Ovary (tissue), 3 donors: Measurements from ENCODE around the gene TLR3.

Source experiments
- CTCF ChIP-seq, 3 donors: fragments of 450-650 bp in 2 of 3; fragments of 200-600 bp in 1 of 3; IDR thresholded peaks; one replicate each; pipeline versions ENCODE4 v1.5.1 to v1.8.0; 2016 to 2022; ENCODE audit warnings: antibody characterized with exemption in 3 of 3, mild to moderate bottlenecking in 1 of 3
- EP300 ChIP-seq: sonication (generic); formaldehyde crosslinking; IDR thresholded peaks from one replicate; pipeline ENCODE4 v1.6.1; 2017; ENCODE audit warnings: antibody characterized with exemption
- POLR2A ChIP-seq: fragments of 450-650 bp; IDR thresholded peaks from one replicate; pipeline ENCODE4 v1.6.1; 2017; ENCODE audit warnings: antibody characterized with exemption, mild to moderate bottlenecking, moderate library complexity
- donor health status: DM: no; HTN: no; CAD: no.

GRCh38 chr4:186069729-186070128, 773 bp downstream of the TLR3 start:
- no peak for TF ChIP-seq CTCF (IDR thresholded peaks at IDR 0.05)
- no peak for TF ChIP-seq POLR2A
- no peak for TF ChIP-seq EP300
